ENCODE data around the gene SIVA1.

DNA sequence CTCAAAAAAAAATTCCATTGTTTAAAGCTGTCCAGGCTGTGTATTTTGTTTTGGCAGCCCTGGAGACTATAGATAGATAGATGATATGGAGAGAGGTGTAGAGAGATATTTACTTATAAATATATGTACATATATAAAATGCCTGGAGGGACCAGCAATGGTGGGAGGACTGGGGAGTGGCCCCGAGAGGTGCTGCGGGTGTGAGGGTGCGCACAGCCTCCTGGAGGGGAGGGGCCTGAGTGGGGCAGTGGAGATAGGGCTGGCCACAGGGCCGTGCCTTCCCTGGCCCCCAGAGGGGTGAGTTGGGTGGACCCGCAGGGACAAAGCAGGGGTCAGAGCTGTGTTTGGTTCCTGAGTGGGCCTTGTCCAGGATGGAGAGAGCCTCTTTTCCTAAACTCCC lies 22.5 kb upstream of the SIVA1 start:
- TF ChIP-seq, protein P1, sequence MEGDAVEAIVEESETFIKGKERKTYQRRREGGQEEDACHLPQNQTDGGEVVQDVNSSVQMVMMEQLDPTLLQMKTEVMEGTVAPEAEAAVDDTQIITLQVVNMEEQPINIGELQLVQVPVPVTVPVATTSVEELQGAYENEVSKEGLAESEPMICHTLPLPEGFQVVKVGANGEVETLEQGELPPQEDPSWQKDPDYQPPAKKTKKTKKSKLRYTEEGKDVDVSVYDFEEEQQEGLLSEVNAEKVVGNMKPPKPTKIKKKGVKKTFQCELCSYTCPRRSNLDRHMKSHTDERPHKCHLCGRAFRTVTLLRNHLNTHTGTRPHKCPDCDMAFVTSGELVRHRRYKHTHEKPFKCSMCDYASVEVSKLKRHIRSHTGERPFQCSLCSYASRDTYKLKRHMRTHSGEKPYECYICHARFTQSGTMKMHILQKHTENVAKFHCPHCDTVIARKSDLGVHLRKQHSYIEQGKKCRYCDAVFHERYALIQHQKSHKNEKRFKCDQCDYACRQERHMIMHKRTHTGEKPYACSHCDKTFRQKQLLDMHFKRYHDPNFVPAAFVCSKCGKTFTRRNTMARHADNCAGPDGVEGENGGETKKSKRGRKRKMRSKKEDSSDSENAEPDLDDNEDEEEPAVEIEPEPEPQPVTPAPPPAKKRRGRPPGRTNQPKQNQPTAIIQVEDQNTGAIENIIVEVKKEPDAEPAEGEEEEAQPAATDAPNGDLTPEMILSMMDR (IDR thresholded peaks at IDR 0.05): no peak
- TF ChIP-seq POLR2A (IDR thresholded peaks at IDR 0.05): no peak
